HG02884 (cell line): ENCODE measurements around the gene UBQLN1.
A peak's percentile ranks its signal among the peaks of the same experiment; 100 is the strongest.
"Not testable (repeated sequence)": the region's sequence is repeated elsewhere in the genome, so short reads cannot be mapped to it uniquely, and the experiment has no call there.

Experiments used
- ATAC-seq: cut with Tn5 transposase; IDR thresholded peaks from one replicate; pipeline ENCODE4 v1.9.1; 2021; ENCODE audit warnings: mild to moderate bottlenecking, moderate library complexity; ENCODE audit not compliant: unreplicated experiment

The UBQLN1 gene

GRCh38 chr9:83637389-83637788 lies 70.4 kb downstream of the UBQLN1 start:
- no peak for ATAC-seq

GRCh38 chr9:83636813-83637212 lies 70.9 kb downstream of the UBQLN1 start:
- no peak for ATAC-seq

GRCh38 chr9:83633676-83634075 lies 74.1 kb downstream of the UBQLN1 start:
- no peak for ATAC-seq

- ATAC-seq = no peak
Observed at GRCh38 chr9:83633255-83633654, 74.5 kb downstream of the UBQLN1 start.

- no peak for ATAC-seq
Observed at GRCh38 chr9:83630938-83631457, 76.8 kb downstream of the UBQLN1 start.

DNA sequence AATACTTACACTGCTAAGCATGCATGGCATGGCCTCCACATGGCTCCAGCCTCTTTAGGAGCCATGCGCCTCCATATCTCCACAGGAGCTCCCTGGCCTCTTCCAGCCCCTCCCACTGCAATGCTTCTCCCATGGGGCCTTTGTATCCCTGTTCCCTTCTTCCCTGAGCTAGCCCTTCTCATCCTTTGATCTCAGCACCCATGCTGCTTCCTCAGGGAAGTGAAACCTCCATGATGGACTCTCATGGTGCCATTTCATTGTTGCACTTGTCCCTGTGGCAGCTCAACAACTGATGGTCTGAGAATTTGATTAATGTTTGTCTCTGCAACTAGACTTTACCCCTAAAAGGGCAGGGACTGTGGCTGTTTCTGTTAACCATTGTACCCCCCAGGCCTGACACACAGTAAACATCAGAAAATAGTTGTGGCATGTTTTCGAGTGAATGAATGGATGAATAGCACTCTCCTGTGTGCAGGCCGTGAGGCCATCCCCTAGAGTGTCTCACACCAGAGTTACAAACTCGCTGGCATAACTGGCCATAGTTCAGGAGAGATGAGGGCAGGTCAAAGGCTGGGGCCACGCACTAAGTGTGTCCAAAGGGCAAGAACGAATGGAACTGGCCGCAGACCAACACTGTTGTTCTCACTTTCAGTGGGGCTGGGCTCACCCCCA lies 78.2 kb downstream of the UBQLN1 start:
- no peak for ATAC-seq

- no peak for ATAC-seq
Observed at GRCh38 chr9:83628540-83628939, 79.2 kb downstream of the UBQLN1 start.

DNA sequence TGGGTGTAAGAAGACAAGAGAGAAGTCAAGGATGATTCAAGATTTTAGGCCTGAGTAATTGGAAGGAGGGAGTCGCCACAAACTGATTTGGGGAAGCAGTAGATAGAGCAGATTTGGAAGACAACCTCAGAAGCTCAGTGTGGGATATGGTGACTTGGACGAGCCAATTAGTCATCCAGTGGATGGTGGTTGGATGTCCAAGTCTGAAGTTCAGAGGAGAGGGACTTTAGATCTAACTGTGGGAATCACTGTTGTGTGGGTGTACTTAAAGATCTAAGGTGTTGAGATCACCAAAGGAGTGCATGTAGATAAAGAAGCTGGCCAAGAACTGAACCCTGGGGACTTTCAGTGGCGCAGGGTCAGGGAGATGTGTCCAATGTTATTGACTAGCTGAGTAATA lies 82.6 kb downstream of the UBQLN1 start:
- ATAC-seq = no peak

- ATAC-seq = peak; percentile 16
Observed at GRCh38 chr9:83623679-83624076, 84.1 kb downstream of the UBQLN1 start.

- peak; percentile 78 for ATAC-seq
Observed at GRCh38 chr9:83622939-83623678, 84.6 kb downstream of the UBQLN1 start, which contains the start of gene IDNK. Gene IDNK (plus strand): TSS chr9:83623143. CDS start chr9:83623172, 29 bp downstream.

DNA sequence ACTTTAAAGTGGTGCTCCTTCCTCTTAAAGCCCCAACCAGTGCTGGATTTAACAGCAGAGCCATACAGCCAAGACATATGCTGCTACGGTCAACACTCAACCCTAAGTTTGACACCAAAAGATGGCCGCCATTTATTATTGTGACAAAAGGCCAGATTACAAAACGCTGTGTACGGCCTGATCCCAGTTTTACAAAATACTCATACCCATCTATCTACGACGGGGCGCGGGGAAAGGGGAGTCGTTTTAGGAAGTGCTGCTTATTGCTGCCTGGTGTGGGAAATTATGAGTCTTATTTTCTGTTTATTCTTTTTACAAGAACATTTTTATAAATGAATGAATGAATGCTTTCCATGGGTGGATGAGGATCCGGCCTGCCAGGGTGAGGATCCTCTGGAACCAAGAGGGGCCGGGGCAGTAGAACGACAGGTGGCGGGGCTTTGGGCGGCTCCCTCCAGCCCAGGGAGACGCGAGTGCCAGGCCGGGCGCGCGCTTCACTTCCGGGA lies 85.3 kb downstream of the UBQLN1 start:
- peak; percentile 45 for ATAC-seq

DNA sequence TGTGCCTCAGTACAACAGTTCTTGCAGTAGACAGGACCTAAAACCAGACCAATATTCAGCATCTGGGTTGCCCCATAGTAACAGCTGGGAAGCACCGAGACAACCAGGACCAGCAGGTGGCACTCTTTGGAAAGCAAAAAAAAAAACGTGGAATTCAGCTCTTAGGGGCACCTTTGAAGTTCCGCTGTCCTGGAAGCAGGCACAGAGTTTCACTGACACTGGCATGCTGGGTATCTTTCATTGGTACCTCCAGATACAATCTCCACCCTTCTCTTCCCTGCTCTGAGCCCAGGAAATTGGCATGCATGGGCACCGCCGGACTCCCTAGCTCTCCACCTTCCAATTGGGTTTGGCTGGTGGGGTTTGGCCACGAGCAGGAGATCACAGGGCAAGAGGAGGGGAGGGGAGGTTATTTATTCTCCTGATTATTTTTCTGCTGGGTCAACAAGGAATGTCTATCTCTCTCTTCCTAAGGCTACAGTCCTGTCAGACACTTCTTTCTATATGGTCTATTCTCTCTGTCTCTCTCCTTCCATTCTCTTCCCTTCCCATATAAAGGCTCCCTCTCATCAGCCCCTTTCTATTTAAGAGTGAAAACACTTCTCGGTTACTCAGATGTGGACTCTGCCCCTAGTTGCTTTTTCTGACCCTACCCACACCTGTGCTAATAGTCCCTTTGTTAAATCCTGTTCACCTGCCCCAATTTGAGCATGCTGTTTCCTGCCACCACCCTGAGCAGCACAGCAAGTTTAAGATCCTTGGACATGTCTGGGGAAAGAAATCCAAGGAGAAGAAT lies 86.7 kb downstream of the UBQLN1 start:
- no peak for ATAC-seq

DNA sequence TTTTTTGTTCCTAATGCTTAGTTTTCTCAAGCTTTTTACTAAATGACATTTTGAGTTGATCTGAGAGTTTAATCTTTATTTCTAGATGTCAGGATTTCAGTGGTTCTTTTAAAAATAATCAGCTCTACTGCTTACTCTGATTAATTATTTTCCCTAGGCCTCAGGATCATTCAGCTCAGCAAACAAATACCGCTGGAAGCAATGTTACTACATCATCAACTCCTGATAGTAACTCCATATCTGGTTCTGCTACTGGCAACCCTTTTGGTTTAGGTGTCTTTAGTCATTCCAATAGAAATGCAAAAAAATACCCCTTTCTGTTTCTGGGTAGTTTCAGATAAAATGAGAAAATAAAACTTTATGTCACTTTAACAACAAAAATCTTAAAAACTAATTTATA lies 90.5 kb downstream of the UBQLN1 start:
- ATAC-seq = no peak

GRCh38 chr9:83613298-83613697 lies 94.5 kb downstream of the UBQLN1 start:
- ATAC-seq = not testable (repeated sequence)
